ENCODE data around the gene ALK.

The ALK gene

GRCh38 chr2:29643196-29643595, 278.2 kb downstream of the ALK start:
- no peak for DNase-seq

GRCh38 chr2:29640360-29640759, 281.0 kb downstream of the ALK start:
- no peak for DNase-seq

GRCh38 chr2:29638641-29639040, 282.7 kb downstream of the ALK start:
- no peak for DNase-seq

- DNase-seq: no peak
Observed at GRCh38 chr2:29634916-29635315, 286.5 kb downstream of the ALK start.

GRCh38 chr2:29632018-29632417, 289.4 kb downstream of the ALK start:
- no peak for DNase-seq

- DNase-seq: no peak
Observed at GRCh38 chr2:29629495-29629894, 291.9 kb downstream of the ALK start.

- DNase-seq: no peak
Observed at GRCh38 chr2:29628862-29629261, 292.5 kb downstream of the ALK start.

GRCh38 chr2:29628108-29628745, 293.2 kb downstream of the ALK start:
- DNase-seq: no peak

- DNase-seq: no peak
Observed at GRCh38 chr2:29627279-29627711, 294.1 kb downstream of the ALK start.

GRCh38 chr2:29620890-29621289, 300.5 kb downstream of the ALK start:
- no peak for DNase-seq

- DNase-seq: no peak
Observed at GRCh38 chr2:29619689-29620088, 301.7 kb downstream of the ALK start.

GRCh38 chr2:29618024-29618423, 303.4 kb downstream of the ALK start:
- DNase-seq: no peak

- DNase-seq: no peak
Observed at GRCh38 chr2:29617351-29617750, 304.0 kb downstream of the ALK start.

GRCh38 chr2:29616569-29616968, 304.8 kb downstream of the ALK start:
- DNase-seq: no peak

- DNase-seq: no peak
Observed at GRCh38 chr2:29615841-29616240, 305.5 kb downstream of the ALK start.

- DNase-seq: no peak
Observed at GRCh38 chr2:29615183-29615582, 306.2 kb downstream of the ALK start.

GRCh38 chr2:29614295-29614830, 307.0 kb downstream of the ALK start:
- DNase-seq: no peak

- DNase-seq: no peak
Observed at GRCh38 chr2:29613792-29614266, 307.6 kb downstream of the ALK start.

GRCh38 chr2:29613067-29613466, 308.3 kb downstream of the ALK start:
- DNase-seq: no peak

- no peak for DNase-seq
Observed at GRCh38 chr2:29612568-29612967, 308.8 kb downstream of the ALK start.

GRCh38 chr2:29611850-29612249, 309.5 kb downstream of the ALK start:
- DNase-seq: no peak

- no peak for DNase-seq
Observed at GRCh38 chr2:29611261-29611660, 310.1 kb downstream of the ALK start.

- no peak for DNase-seq
Observed at GRCh38 chr2:29610569-29610968, 310.8 kb downstream of the ALK start.

GRCh38 chr2:29607038-29607420, 314.4 kb downstream of the ALK start:
- no peak for DNase-seq

All from midbrain (tissue), 1 donor.